GM23248 (cell line): ENCODE results near the gene HOXA5. TPM values are rescaled to one million over a fixed set of nuclear protein-coding genes. Genes with fewer than 3 reads are reported as not detected.

Experiments
- DNase-seq: peaks from one replicate; pipeline ENCODE4 v3.0.0-alpha.2; 2015
- H2AFZ ChIP-seq: fragments of 200-600 bp; sonication (generic); 2 replicates; pipeline ENCODE4 v1.6.1; 2016; ENCODE audit warnings: antibody characterized with exemption
- H3F3A ChIP-seq: fragments of 200-600 bp; sonication (generic); 2 replicates; pipeline ENCODE4 v1.6.1; 2016; ENCODE audit warnings: mild to moderate bottlenecking, antibody characterized with exemption, mixed run types; ENCODE audit not compliant: insufficient read depth
- H3K27ac ChIP-seq: fragments of 200-600 bp; sonication (generic); 2 replicates; pipeline ENCODE4 v1.5.1; 2016; ENCODE audit warnings: mild to moderate bottlenecking
- H3K27me3 ChIP-seq: fragments of 200-600 bp; sonication (generic); replicated peaks from 2 replicates; pipeline ENCODE4 v1.6.1; 2016; ENCODE audit warnings: mild to moderate bottlenecking; ENCODE audit not compliant: insufficient read depth
- H3K36me3 ChIP-seq: fragments of 200-600 bp; sonication (generic); 2 replicates; pipeline ENCODE4 v1.6.1; 2016; ENCODE audit warnings: low read depth, mild to moderate bottlenecking
- H3K4me1 ChIP-seq: fragments of 200-600 bp; sonication (generic); 2 replicates; pipeline ENCODE4 v1.6.1; 2016; ENCODE audit warnings: mild to moderate bottlenecking; ENCODE audit not compliant: insufficient read depth
- H3K4me2 ChIP-seq: fragments of 200-600 bp; sonication (generic); one replicate; pipeline ENCODE4 v1.6.1; 2016; ENCODE audit warnings: mild to moderate bottlenecking; ENCODE audit not compliant: unreplicated experiment
- H3K4me3 ChIP-seq: fragments of 200-600 bp; sonication (generic); 2 replicates; pipeline ENCODE4 v1.5.1; 2016; ENCODE audit warnings: mild to moderate bottlenecking
- H3K79me2 ChIP-seq: fragments of 200-600 bp; sonication (generic); 2 replicates; pipeline ENCODE4 v1.6.1; 2016; ENCODE audit warnings: mild to moderate bottlenecking; ENCODE audit not compliant: insufficient read depth
- H3K9ac ChIP-seq: fragments of 200-600 bp; sonication (generic); 2 replicates; pipeline ENCODE4 v1.6.1; 2016; ENCODE audit warnings: mild to moderate bottlenecking
- H3K9me2 ChIP-seq: fragments of 200-600 bp; sonication (generic); 2 replicates; pipeline ENCODE4 v1.6.1; 2016; ENCODE audit warnings: mixed run types, mild to moderate bottlenecking, moderate library complexity; ENCODE audit not compliant: insufficient read depth
- H3K9me3 ChIP-seq: fragments of 200-600 bp; sonication (generic); one replicate; pipeline ENCODE4 v1.6.1; 2017; ENCODE audit warnings: low read depth
- H4K20me1 ChIP-seq: fragments of 200-600 bp; sonication (generic); 2 replicates; pipeline ENCODE4 v1.6.0; 2016; ENCODE audit not compliant: insufficient read depth
- EZH2 ChIP-seq: fragments of 200-600 bp; sonication (generic); IDR thresholded peaks from 2 replicates; pipeline ENCODE4 v1.6.1; 2018; ENCODE audit warnings: antibody characterized with exemption, mild to moderate bottlenecking; ENCODE audit not compliant: insufficient read depth, poor library complexity, severe bottlenecking
- EZH2phosphoT487 ChIP-seq: fragments of 200-600 bp; sonication (generic); IDR thresholded peaks from 2 replicates; pipeline ENCODE4 v1.6.1; 2018; ENCODE audit warnings: antibody characterized with exemption, moderate library complexity, mild to moderate bottlenecking, low read depth; ENCODE audit not compliant: insufficient read depth
- WGBS, 2 experiments: methylation state at CpG; one replicate each; pipeline ENCODE4 v1.1.6; 2015 to 2017; ENCODE audit warnings: low lambda C conversion rate in 2 of 2, low coverage in 1 of 2; ENCODE audit errors: missing lambda C conversion rate in 2 of 2; 5-methylcytosine and 5-hydroxymethylcytosine counted together
- in situ Hi-C: fragments of 300-500 bp; cut with MboI; formaldehyde crosslinking; loops from 2 replicates; pipeline ENCODE4 v1.15.0; 2020
- polyA plus RNA-seq: library from polyadenylated mRNA; unstranded; fragments of >200 nt; fragmentation: Nextera tagmentation; extraction: Ambion mirVana; gene quantifications from 2 replicates; pipeline ENCODE4 v1.2.1, GENCODE V29; 2016
- total RNA-seq: library from RNA; depleted of rRNA; stranded (reverse); fragments of >200 nt; shearing (Covaris generic); gene quantifications from 2 replicates; pipeline ENCODE4 v1.2.3, GENCODE V29; 2014

The HOXA5 gene
- total and polyA plus RNA-seq, 2 experiments from 2014 or later: 1.9 to 4.0 TPM

DNA sequence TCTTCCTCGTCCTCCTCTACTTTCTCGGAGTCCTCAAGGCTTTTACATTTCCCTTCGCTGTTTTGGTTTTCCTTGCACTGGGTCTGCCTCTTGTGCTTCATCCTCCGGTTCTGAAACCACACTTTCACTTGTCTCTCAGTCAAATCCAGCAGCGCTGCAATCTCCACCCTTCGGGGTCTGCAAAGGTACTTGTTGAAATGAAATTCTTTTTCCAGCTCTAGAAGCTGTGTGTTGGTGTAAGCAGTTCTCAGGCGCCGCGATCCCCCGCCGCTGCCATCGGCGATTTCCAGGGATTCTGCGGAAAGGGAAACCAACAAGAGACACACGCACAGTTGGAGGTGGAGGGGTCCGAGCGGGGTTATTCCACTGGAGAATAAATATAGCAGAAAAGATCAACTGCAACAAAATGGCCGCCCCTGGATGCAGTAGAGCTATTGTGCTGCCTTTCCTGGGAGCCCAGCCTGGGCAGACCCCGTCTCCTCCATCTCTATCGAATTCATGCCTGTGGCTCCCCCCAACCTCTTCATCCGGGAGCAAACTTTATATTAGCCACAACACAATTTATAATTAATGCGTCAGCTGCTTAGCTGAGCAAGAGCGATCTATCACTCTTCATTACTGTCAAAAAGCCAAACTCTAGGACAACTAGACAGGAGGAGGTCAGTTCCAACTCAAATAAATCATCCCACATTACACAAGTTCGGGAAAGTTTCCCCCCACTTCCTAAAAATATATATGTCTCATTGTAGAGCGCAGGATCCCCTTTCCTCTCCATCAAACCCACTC, 42.1 kb downstream of the HOXA5 start:
- Histone ChIP-seq H3K4me3 (no peak overlapping the region), H3K4me2 (no peak overlapping the region), H3K79me2 (peaks cover 54% of the 10 kb centered on the region), H3K9me3 (no peaks in the 10 kb centered on the region), H3F3A (peaks cover 22% of the 10 kb centered on the region), H3K27me3 (no peaks in the 10 kb centered on the region), H3K27ac (no peak overlapping the region), H4K20me1 (no peaks in the 10 kb centered on the region), H3K4me1 (peaks cover 8% of the 10 kb centered on the region; the same call in 1 of the 2 replicates), H3K36me3 (peaks cover 18% of the 10 kb centered on the region), H3K9ac (no peak overlapping the region), H3K9me2 (no peaks in the 10 kb centered on the region), H2AFZ (no peak overlapping the region)
- in situ Hi-C loops: loop anchor here (10.0 kb wide), 1 partner anchor 247 kb away; no protein-coding TSS in a partner anchor
- no peak for DNase-seq
- WGBS, 2 experiments: 95 to 97% methylated on average over 25 of the region's 25 CpGs
- TF ChIP-seq EZH2phosphoT487 (no peak), EZH2 (no peak)

DNA sequence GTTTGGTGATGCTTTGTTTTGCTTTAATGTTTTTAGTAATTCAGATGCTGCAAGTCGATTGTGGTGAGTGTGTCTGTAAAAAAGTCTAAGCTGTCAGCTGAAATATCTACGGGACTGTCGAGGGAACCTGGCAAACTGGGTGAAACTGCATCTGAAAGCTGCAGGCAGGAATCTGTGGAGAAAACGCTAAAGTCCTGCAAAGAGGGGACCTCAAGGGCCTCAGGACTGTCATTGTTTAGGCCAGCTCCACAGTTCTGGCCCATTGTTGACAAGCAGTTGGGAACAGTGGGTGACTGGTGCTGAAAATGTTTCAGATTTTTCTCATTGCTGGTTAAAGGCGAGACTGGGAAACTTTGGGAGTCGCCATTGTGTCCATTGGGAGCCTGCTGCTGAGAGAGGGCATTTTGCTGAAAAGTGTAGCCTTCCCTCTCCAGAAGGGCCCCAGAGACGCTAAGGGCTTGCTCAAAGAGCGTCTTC, 42.7 kb downstream of the HOXA5 start:
- WGBS, 2 experiments: 95% methylated on average over 8 of the region's 8 CpGs
- no peak overlapping the region for H3K27ac ChIP-seq
- in situ Hi-C loops: loop anchor here (10.0 kb wide), 1 partner anchor 246 kb away; no protein-coding TSS in a partner anchor
- no peak for TF ChIP-seq EZH2phosphoT487
- no peak for TF ChIP-seq EZH2
- peaks cover 18% of the 10 kb centered on the region for H3K36me3 ChIP-seq
- H3K9me3 ChIP-seq: no peaks in the 10 kb centered on the region
- no peaks in the 10 kb centered on the region for H4K20me1 ChIP-seq
- no peaks in the 10 kb centered on the region for H3K9me2 ChIP-seq
- no peak overlapping the region for H2AFZ ChIP-seq
- H3K9ac ChIP-seq: no peak overlapping the region
- H3K4me3 ChIP-seq: no peak overlapping the region
- H3K4me2 ChIP-seq: no peak overlapping the region
- peaks cover 8% of the 10 kb centered on the region; the same call in 1 of the 2 replicates for H3K4me1 ChIP-seq
- peaks cover 55% of the 10 kb centered on the region for H3K79me2 ChIP-seq
- no peak for DNase-seq
- no peaks in the 10 kb centered on the region for H3K27me3 ChIP-seq
- peaks cover 22% of the 10 kb centered on the region for H3F3A ChIP-seq

DNA sequence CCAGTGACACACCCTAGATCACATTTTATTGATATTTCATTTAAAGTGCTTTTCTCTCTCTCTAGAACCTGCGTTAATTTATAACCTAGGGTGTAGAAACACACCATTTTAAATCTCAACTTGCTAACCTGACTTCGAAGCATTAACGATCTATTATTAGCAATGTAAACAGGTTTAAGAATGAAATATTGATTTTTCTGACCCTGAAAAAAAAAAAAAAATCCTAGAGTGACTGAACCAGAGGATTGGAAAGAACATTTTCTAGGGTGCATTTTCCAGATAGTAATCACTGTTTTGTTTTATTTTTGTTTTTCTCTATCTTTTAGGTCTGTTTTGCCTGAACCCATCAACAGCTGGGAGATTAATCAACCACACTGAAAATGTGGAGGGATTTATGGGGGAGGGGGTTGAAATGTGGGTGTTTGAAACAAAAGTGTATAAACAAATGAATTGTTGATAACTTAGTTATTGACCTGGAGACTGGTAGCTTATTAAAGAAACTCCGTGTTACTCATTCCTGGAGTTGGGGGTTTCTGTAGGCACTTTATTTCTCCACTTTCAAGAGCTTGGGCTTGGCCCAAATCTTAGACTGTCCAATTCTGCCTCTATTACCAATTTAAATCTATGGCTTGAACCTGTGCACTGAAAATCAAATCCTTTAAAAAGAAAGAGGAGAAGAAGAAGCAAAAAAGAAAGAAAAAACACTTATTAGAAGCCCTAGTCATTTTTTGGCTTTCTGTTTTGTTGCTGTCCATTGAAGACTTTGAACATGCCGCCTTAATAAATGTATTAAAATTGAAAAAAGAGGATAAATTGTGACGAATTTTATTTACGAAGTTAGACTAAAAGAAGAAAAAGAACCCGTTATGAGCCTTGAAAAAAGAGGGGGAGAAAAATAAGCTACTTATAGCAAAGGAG, 43.8 kb downstream of the HOXA5 start:
- H3K9me3 ChIP-seq: no peaks in the 10 kb centered on the region
- peaks cover 61% of the 10 kb centered on the region for H3K79me2 ChIP-seq
- WGBS, 2 experiments: 91 to 92% methylated on average over 8 of the region's 8 CpGs
- peaks cover 13% of the 10 kb centered on the region for H3K4me1 ChIP-seq
- no peak for TF ChIP-seq EZH2
- TF ChIP-seq EZH2phosphoT487: no peak
- no peaks in the 10 kb centered on the region for H3K9me2 ChIP-seq
- peak overlapping the region; percentile 99 for H3K4me2 ChIP-seq
- H3F3A ChIP-seq: peaks cover 22% of the 10 kb centered on the region
- H2AFZ ChIP-seq: no peak overlapping the region
- H3K9ac ChIP-seq: no peak overlapping the region
- DNase-seq: no peak
- in situ Hi-C loops: loop anchor here (10.0 kb wide), 1 partner anchor 245 kb away; no protein-coding TSS in a partner anchor
- no peaks in the 10 kb centered on the region for H3K27me3 ChIP-seq
- H4K20me1 ChIP-seq: no peaks in the 10 kb centered on the region
- peaks cover 18% of the 10 kb centered on the region for H3K36me3 ChIP-seq
- no peak overlapping the region for H3K27ac ChIP-seq
- peak overlapping the region; percentile 80; the same call in 1 of the 2 replicates for H3K4me3 ChIP-seq
